GM23338 (cell line): ENCODE data around the gene TET2. TPM values are rescaled to one million over a fixed set of nuclear protein-coding genes. Genes with fewer than 3 reads are reported as not detected.

Experiments
- ATAC-seq: fragments of 200-7000 bp; cut with Tn5 transposase; 3 replicates; pipeline ENCODE4 v1.9.1; 2020
- DNase-seq: peaks from one replicate; pipeline ENCODE4 v3.0.0-alpha.2; 2015; ENCODE audit warnings: low spot score
- H2AFZ ChIP-seq: fragments of 200-600 bp; sonication (generic); 2 replicates; pipeline ENCODE4 v1.8.0; 2016; ENCODE audit warnings: antibody characterized with exemption, mild to moderate bottlenecking, moderate library complexity
- H3F3A ChIP-seq: fragments of 200-600 bp; sonication (generic); replicated peaks from 2 replicates; pipeline ENCODE4 v1.8.0; 2017; ENCODE audit warnings: antibody characterized with exemption, mixed run types, low read depth
- H3K27ac ChIP-seq: fragments of 200-600 bp; sonication (generic); 2 replicates; pipeline ENCODE4 v1.6.1; 2016; ENCODE audit warnings: low read depth
- H3K27me3 ChIP-seq: fragments of 200-600 bp; sonication (generic); 2 replicates; pipeline ENCODE4 v1.8.0; 2016; ENCODE audit warnings: mild to moderate bottlenecking, mixed run types, moderate library complexity; ENCODE audit not compliant: insufficient read depth
- H3K36me3 ChIP-seq: fragments of 200-600 bp; sonication (generic); 2 replicates; pipeline ENCODE4 v1.8.0; 2016; ENCODE audit warnings: mild to moderate bottlenecking; ENCODE audit not compliant: insufficient read depth
- H3K4me1 ChIP-seq: fragments of 200-600 bp; sonication (generic); 2 replicates; pipeline ENCODE4 v1.8.0; 2016; ENCODE audit warnings: mild to moderate bottlenecking, moderate library complexity; ENCODE audit not compliant: insufficient read depth
- H3K4me2 ChIP-seq: fragments of 200-600 bp; sonication (generic); 2 replicates; pipeline ENCODE4 v1.7.1; 2017; ENCODE audit warnings: mixed run types
- H3K4me3 ChIP-seq: fragments of 200-600 bp; sonication (generic); 2 replicates; pipeline ENCODE4 v1.6.1; 2016; ENCODE audit warnings: mixed run types
- H3K79me2 ChIP-seq: fragments of 200-600 bp; sonication (generic); replicated peaks from 2 replicates; pipeline ENCODE4 v1.8.0; 2017; ENCODE audit warnings: mild to moderate bottlenecking; ENCODE audit not compliant: insufficient read depth
- H3K9me2 ChIP-seq: fragments of 200-600 bp; sonication (generic); 2 replicates; pipeline ENCODE4 v1.8.0; 2017; ENCODE audit not compliant: insufficient read depth
- H4K20me1 ChIP-seq: fragments of 200-600 bp; sonication (generic); replicated peaks from 2 replicates; pipeline ENCODE4 v1.8.0; 2017; ENCODE audit warnings: mild to moderate bottlenecking; ENCODE audit not compliant: insufficient read depth
- H3K27ac Mint-ChIP-seq: 2 replicates; pipeline ENCODE4 v1.8.0; 2020; ENCODE audit warnings: inconsistent platforms, mild to moderate bottlenecking, moderate library complexity, mixed read lengths
- H3K27me3 Mint-ChIP-seq: 3 replicates; pipeline ENCODE4 v1.8.0; 2022; ENCODE audit warnings: low read depth, mild to moderate bottlenecking, moderate library complexity, mixed read lengths, inconsistent platforms; ENCODE audit not compliant: insufficient read depth, poor library complexity
- H3K36me3 Mint-ChIP-seq: 3 replicates; pipeline ENCODE4 v1.8.0; 2021; ENCODE audit warnings: low read depth, mild to moderate bottlenecking, inconsistent platforms, moderate library complexity, mixed read lengths
- H3K4me1 Mint-ChIP-seq: 3 replicates; pipeline ENCODE4 v1.8.0; 2020; ENCODE audit warnings: mild to moderate bottlenecking, inconsistent platforms, mixed read lengths
- H3K4me3 Mint-ChIP-seq: 3 replicates; pipeline ENCODE4 v1.8.0; 2021; ENCODE audit warnings: moderate library complexity, mild to moderate bottlenecking, inconsistent platforms, mixed read lengths
- H3K9me3 Mint-ChIP-seq: 3 replicates; pipeline ENCODE4 v1.8.0; 2020; ENCODE audit warnings: moderate library complexity, mild to moderate bottlenecking, inconsistent platforms, mixed read lengths
- CREB1 ChIP-seq: fragments of 250-450 bp; sonication (Bioruptor Pico); IDR thresholded peaks from 2 replicates; pipeline ENCODE4 v1.5.0; 2020; ENCODE audit warnings: low read depth, mild to moderate bottlenecking, moderate library complexity
- EZH2 ChIP-seq: fragments of 200-600 bp; sonication (generic); IDR thresholded peaks from one replicate; pipeline ENCODE4 v1.8.0; 2017; ENCODE audit warnings: antibody characterized with exemption, mild to moderate bottlenecking, low read depth; ENCODE audit not compliant: unreplicated experiment
- EZH2phosphoT487 ChIP-seq: fragments of 200-600 bp; sonication (generic); IDR thresholded peaks from one replicate; pipeline ENCODE4 v1.8.1; 2018; ENCODE audit warnings: antibody characterized with exemption; ENCODE audit not compliant: unreplicated experiment
- JUNB ChIP-seq: IDR thresholded peaks from one replicate; pipeline ENCODE4 v1.6.1; 2016; ENCODE audit warnings: antibody characterized with exemption; ENCODE audit not compliant: unreplicated experiment
- REST ChIP-seq: IDR thresholded peaks from one replicate; pipeline ENCODE4 v1.6.1; 2018; ENCODE audit warnings: antibody characterized with exemption; ENCODE audit not compliant: unreplicated experiment
- STAT1 ChIP-seq: IDR thresholded peaks from one replicate; pipeline ENCODE4 v1.6.1; 2016; ENCODE audit warnings: antibody characterized with exemption; ENCODE audit not compliant: unreplicated experiment
- ZNF114 ChIP-seq: fragments of 250-450 bp; sonication (Bioruptor Pico); IDR thresholded peaks from 2 replicates; pipeline ENCODE4 v1.5.0; 2020; ENCODE audit warnings: mild to moderate bottlenecking, moderate library complexity
- polyA plus RNA-seq: library from polyadenylated mRNA; unstranded; fragments of >200 nt; fragmentation: Nextera tagmentation; extraction: Ambion mirVana; gene quantifications from 2 replicates; pipeline ENCODE4 v1.2.1, GENCODE V29; 2016
- total RNA-seq: library from RNA; depleted of rRNA; stranded (reverse); fragments of >200 nt; shearing (Covaris generic); gene quantifications from 2 replicates; pipeline ENCODE4 v1.2.3, GENCODE V29; 2014
- TF ChIP-seq, protein P1 (sequence below), 2 experiments: fragments of 200-600 bp in 1 of 2; sonication (generic) in 1 of 2; conservative IDR thresholded peaks; 2 replicates each; pipeline versions ENCODE4 v1.5.1 to v1.6.1; 2016 to 2017; ENCODE audit warnings: antibody characterized with exemption in 2 of 2, low read depth in 2 of 2, mild to moderate bottlenecking in 2 of 2, moderate library complexity in 1 of 2
- TF ChIP-seq, protein P2 (sequence below): IDR thresholded peaks from 2 replicates; pipeline ENCODE4 v1.6.1; 2016; ENCODE audit warnings: antibody characterized with exemption

Gene TET2
- total and polyA plus RNA-seq, 2 experiments from 2014 or later = 1.2 to 2.2 TPM

DNA sequence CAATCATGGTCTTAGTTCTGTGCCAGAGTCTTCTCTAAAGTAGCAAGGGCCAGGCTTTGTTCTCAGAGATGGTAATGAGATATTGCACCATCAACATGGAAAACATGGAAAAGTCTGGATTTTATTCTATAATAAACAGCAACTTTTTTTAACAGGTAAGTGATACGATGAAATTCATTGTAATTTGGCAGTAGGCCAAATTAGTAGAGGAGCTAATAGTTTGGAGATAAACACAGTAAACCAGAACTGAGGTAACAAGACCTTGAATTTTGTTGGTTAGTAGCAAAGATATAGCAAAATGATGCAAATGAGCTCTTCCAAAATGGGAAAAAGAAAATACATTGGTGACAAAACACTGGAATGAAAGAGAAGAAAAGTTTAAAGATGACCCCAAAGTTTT is 126.6 kb downstream of the TET2 start:
- Histone ChIP-seq H3K4me1 (0 out of 2 replicates have a peak, but pooled peaks cover 3% of the 10 kb centered on the region), H3K4me2 (no peak overlapping the region), H3K36me3 (no peaks in the 10 kb centered on the region), H3K9me2 (0 out of 2 replicates have a peak, but pooled peaks cover 6% of the 10 kb centered on the region), H4K20me1 (no peaks in the 10 kb centered on the region), H3K27ac (no peak overlapping the region), H3F3A (no peaks in the 10 kb centered on the region), H3K27me3 (no peaks in the 10 kb centered on the region), H2AFZ (no peak overlapping the region), H3K79me2 (no peaks in the 10 kb centered on the region), H3K4me3 (no peak overlapping the region)
- ATAC-seq (no peak), DNase-seq (no peak)
- peaks cover 5% of the 10 kb centered on the region; the same call in 2 of the 3 replicates for H3K36me3 Mint-ChIP-seq
- peaks cover 10% of the 10 kb centered on the region; the same call in 2 of the 3 replicates for H3K4me1 Mint-ChIP-seq
- H3K27me3 Mint-ChIP-seq = no peaks in the 10 kb centered on the region
- no peaks in the 10 kb centered on the region for H3K9me3 Mint-ChIP-seq
- H3K27ac Mint-ChIP-seq = no peak overlapping the region
- no peak overlapping the region for H3K4me3 Mint-ChIP-seq
- TF ChIP-seq, protein P1, sequence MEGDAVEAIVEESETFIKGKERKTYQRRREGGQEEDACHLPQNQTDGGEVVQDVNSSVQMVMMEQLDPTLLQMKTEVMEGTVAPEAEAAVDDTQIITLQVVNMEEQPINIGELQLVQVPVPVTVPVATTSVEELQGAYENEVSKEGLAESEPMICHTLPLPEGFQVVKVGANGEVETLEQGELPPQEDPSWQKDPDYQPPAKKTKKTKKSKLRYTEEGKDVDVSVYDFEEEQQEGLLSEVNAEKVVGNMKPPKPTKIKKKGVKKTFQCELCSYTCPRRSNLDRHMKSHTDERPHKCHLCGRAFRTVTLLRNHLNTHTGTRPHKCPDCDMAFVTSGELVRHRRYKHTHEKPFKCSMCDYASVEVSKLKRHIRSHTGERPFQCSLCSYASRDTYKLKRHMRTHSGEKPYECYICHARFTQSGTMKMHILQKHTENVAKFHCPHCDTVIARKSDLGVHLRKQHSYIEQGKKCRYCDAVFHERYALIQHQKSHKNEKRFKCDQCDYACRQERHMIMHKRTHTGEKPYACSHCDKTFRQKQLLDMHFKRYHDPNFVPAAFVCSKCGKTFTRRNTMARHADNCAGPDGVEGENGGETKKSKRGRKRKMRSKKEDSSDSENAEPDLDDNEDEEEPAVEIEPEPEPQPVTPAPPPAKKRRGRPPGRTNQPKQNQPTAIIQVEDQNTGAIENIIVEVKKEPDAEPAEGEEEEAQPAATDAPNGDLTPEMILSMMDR (conservative IDR thresholded peaks at IDR 0.05; ENCODE audit: low read depth in 2 of 2) = no peak
- no peak for TF ChIP-seq STAT1

GRCh38 chr4:105274090-105274489 is 127.4 kb downstream of the TET2 start:
- TF ChIP-seq ZNF114 (CRISPR knock-in tag) (no peak), CREB1 (no peak)
- H3K4me1 Mint-ChIP-seq = peaks cover 10% of the 10 kb centered on the region; the same call in 2 of the 3 replicates
- no peaks in the 10 kb centered on the region for H3K27me3 ChIP-seq
- no peaks in the 10 kb centered on the region for H3F3A ChIP-seq
- no peak overlapping the region for H3K27ac Mint-ChIP-seq
- H3K36me3 ChIP-seq = no peaks in the 10 kb centered on the region
- H3K27ac ChIP-seq = no peak overlapping the region
- DNase-seq (no peak), ATAC-seq (no peak)
- no peak overlapping the region for H3K4me3 ChIP-seq
- peaks cover 5% of the 10 kb centered on the region; the same call in 2 of the 3 replicates for H3K36me3 Mint-ChIP-seq
- no peaks in the 10 kb centered on the region for H3K9me3 Mint-ChIP-seq
- no peak overlapping the region for H3K4me3 Mint-ChIP-seq
- H3K79me2 ChIP-seq = no peaks in the 10 kb centered on the region
- no peaks in the 10 kb centered on the region for H4K20me1 ChIP-seq
- no peak overlapping the region for H2AFZ ChIP-seq
- H3K4me1 ChIP-seq = 0 out of 2 replicates have a peak, but pooled peaks cover 3% of the 10 kb centered on the region
- H3K9me2 ChIP-seq = 0 out of 2 replicates have a peak, but pooled peaks cover 6% of the 10 kb centered on the region
- no peaks in the 10 kb centered on the region for H3K27me3 Mint-ChIP-seq
- H3K4me2 ChIP-seq = no peak overlapping the region

GRCh38 chr4:105274504-105274903 is 127.8 kb downstream of the TET2 start:
- no peaks in the 10 kb centered on the region for H3K27me3 Mint-ChIP-seq
- no peaks in the 10 kb centered on the region for H3K79me2 ChIP-seq
- H3K4me1 ChIP-seq = 0 out of 2 replicates have a peak, but pooled peaks cover 3% of the 10 kb centered on the region
- TF ChIP-seq REST = no peak
- TF ChIP-seq JUNB = no peak
- no peak for TF ChIP-seq EZH2phosphoT487
- no peak for TF ChIP-seq EZH2
- TF ChIP-seq, protein P2, sequence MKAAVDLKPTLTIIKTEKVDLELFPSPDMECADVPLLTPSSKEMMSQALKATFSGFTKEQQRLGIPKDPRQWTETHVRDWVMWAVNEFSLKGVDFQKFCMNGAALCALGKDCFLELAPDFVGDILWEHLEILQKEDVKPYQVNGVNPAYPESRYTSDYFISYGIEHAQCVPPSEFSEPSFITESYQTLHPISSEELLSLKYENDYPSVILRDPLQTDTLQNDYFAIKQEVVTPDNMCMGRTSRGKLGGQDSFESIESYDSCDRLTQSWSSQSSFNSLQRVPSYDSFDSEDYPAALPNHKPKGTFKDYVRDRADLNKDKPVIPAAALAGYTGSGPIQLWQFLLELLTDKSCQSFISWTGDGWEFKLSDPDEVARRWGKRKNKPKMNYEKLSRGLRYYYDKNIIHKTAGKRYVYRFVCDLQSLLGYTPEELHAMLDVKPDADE = no peak
- no peak overlapping the region for H3K4me3 Mint-ChIP-seq
- H3F3A ChIP-seq = no peaks in the 10 kb centered on the region
- no peaks in the 10 kb centered on the region for H3K27me3 ChIP-seq
- peaks cover 10% of the 10 kb centered on the region; the same call in 2 of the 3 replicates for H3K4me1 Mint-ChIP-seq
- H4K20me1 ChIP-seq = no peaks in the 10 kb centered on the region
- DNase-seq = no peak
- no peaks in the 10 kb centered on the region for H3K36me3 ChIP-seq
- no peak overlapping the region for H2AFZ ChIP-seq
- H3K27ac ChIP-seq = no peak overlapping the region
- H3K4me3 ChIP-seq = no peak overlapping the region
- H3K9me3 Mint-ChIP-seq = no peaks in the 10 kb centered on the region
- H3K27ac Mint-ChIP-seq = no peak overlapping the region
- no peak for ATAC-seq
- H3K36me3 Mint-ChIP-seq = peaks cover 5% of the 10 kb centered on the region; the same call in 2 of the 3 replicates
- H3K9me2 ChIP-seq = 0 out of 2 replicates have a peak, but pooled peaks cover 6% of the 10 kb centered on the region
- H3K4me2 ChIP-seq = no peak overlapping the region
